NCI-H748 (cell line): ENCODE data around the gene LRRC74B.
"Not testable (repeated sequence)": the region's sequence is repeated elsewhere in the genome, so short reads cannot be mapped to it uniquely, and the experiment has no call there.

Source experiments
- DNase-seq: peaks from one replicate; lab custom pipeline; 2025; ENCODE audit not compliant: unreplicated experiment; lab: John Stamatoyannopoulos, UW

Gene LRRC74B

GRCh38 chr22:21031545-21032036 is 14.2 kb upstream of the LRRC74B start:
- no peak for DNase-seq

DNA sequence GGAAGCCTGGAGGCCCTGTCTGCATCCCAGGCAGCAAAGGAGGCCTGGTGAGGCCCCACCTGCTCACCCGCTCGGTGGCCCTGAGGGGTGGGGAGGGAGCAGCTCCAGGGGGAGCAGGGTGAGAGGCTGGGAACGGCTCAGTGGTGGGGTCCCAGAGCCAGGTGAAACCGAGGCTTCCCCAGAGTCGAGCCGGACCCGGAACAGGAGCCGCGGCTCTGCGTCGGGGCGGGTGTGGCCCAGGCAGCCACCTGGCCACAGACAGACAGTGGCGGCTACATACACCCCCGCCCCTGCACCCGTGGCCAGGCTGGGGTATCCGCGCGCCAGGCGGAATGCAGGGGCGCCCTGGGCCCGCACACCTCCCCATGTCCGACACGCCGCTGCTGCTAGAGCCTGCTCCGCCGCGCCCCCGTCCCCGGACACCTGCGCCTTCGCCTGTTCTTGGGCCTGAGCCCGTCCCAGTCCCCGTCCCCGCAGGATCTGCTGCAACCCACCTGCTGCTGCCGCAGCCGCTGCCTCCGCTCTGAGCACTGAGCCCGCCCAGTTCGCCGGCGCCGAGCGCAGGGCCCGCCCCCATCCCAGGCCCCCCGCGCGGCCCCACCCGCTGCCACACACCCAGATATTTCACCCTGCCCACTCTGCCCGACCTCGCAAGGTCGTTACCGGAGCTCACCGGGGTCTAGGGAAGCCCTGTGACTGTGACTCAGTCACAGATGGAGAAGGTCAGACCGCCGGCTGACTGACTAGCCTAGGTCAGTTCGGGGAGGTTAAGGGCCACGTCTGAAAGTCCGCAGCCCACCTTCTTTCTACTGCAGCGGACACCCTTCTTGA is 13.5 kb upstream of the LRRC74B start, which contains the start of gene SLC7A4:
Gene SLC7A4 (minus strand): TSS at position 525 of the 831 bp plus-strand sequence. CDS start 749 bp downstream, outside the sequence.
- no peak for DNase-seq

DNA sequence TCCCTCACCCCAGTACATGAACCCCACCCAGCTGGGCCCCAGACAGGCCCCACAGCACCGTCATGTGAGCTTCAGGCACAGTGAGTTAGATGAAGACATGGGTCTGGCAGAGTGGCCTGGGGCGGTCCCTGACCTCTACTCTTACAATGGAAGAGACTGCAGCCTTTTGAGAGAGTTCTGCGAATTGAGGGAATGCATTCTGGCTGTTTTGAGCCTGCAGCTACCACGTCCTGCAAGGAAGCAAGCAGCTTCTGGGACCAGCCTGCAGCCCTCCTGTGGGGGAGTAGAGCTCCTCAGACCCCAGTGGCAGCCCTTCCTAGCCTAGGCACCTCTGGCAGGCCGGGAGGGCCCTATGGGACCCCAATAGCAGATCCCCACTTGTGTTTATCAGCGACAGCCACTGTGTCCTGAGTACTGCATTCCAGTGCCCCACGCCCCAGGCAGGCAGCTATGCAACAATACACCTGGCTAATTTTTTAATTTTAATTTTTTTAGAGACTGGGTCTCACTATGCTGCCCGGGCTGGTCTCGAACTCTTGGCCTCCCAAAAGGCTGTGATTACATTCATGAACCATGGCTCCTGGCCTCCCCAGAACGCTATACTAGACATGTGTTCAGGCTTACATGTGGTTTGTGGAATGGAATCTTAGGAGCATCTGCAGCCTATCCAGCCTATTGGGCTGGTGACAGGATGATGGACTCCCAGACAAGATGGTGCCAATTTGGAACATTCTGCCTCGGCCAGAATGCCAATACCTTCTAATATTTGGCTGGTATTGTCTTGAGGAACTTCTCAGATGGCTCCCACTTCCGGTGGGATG is 12.7 kb upstream of the LRRC74B start:
- DNase-seq = no peak

- no peak for DNase-seq
Measured at GRCh38 chr22:21033895-21034294, 11.9 kb upstream of the LRRC74B start.

- DNase-seq = no peak
Measured at GRCh38 chr22:21034989-21035388, 10.8 kb upstream of the LRRC74B start.

GRCh38 chr22:21038405-21038804 is 7.3 kb upstream of the LRRC74B start:
- no peak for DNase-seq

GRCh38 chr22:21039158-21039557 is 6.6 kb upstream of the LRRC74B start:
- DNase-seq = not testable (repeated sequence)

GRCh38 chr22:21041937-21042336 is 3.8 kb upstream of the LRRC74B start:
- no peak for DNase-seq

GRCh38 chr22:21042978-21043859 is 2.5 kb upstream of the LRRC74B start:
- DNase-seq = peak; percentile 28

- no peak for DNase-seq
Measured at GRCh38 chr22:21043860-21044535, 1.7 kb upstream of the LRRC74B start.

DNA sequence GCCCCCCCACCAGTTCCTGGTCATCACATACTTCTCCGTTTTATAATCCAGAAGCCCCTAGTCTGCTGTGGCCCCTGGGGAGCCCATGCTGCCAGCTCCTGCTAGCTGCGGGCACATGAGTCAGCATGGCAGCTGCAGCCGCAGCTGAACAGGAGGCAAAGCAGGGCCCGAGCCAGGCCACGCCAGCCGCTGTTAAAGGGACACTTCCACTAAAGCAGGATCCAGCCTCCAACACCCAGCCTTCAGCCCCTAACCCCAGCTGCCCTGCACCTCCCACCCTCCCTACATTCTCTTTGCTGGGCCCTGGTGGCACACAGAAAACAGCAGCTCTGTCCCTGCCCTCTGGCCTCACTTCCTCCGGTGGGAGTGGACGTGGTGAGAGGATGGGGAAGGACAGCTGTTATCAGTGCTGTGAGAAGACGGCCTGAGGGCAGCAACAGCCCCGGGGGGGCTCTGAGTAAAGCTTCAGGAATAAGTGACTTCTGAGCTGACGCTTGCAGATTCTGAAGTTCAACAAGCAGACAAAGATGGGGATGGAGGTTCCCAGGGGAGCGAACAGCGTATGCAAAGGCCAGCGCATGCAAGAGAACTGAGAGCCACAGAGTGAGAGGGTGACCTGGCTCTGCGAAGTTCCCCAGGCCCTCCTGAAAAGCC is 688 bp upstream of the LRRC74B start:
- DNase-seq = peak; percentile 42

GRCh38 chr22:21047035-21047661 is 1.4 kb downstream of the LRRC74B start:
- DNase-seq = no peak

DNA sequence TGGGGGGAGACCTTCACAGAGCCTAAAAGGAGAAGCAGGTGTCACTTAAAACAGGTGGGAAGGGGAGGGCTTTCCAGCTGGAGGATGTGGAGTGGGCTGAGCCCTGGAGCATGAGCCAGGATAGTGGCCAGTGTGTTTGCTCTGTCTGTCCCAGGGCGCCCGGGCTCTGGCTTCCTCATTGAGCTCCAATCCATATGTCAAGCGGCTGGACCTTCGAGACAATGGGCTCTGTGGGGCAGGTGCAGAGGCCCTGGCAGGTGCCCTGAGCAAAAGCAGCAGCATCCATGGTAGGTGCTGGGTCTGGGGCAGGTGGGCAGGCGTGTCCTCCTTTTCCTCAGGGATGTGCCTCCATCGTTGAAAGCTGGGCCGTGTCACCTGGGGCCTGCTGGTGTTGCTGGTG is 2.0 kb downstream of the LRRC74B start:
- DNase-seq = peak; percentile 79

DNA sequence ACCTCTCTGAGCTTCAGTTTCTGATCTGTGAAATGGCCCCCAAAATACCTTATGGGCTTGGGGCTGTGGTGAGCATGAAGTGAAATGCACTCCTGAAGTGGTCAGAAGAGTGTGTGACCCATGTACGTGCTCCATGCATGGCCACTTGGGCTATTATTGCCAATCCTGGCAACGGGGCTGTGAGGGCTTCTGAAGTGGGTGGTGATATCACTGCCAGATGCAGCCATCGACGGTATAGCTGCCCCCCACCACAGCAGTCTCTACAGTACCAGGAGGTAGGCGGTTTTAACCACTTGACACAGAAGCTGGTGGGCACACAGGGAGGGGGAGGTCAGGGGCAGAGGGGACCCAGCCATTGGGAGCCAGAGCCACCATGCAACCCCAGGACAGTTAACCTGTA is 2.7 kb downstream of the LRRC74B start:
- not testable (repeated sequence) for DNase-seq

DNA sequence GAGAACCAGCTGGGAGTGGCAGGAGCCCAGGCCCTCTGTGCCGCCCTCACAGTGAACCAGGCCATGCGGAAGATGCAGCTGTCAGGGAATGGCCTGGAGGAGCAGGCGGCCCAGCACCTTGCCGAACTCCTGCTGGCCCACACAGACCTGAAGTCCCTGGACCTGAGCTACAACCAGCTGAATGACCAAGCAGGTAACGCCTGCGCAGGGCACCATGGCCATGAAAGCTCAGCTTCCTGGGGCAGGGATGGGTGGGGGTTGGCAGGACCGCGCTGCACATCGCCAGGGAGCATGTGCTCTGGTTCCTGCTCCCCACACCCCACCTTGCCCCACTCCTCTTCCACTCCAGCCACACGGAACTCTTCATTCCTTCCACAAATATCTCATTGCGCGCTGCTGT is 3.2 kb downstream of the LRRC74B start:
- DNase-seq = not testable (repeated sequence)

DNA sequence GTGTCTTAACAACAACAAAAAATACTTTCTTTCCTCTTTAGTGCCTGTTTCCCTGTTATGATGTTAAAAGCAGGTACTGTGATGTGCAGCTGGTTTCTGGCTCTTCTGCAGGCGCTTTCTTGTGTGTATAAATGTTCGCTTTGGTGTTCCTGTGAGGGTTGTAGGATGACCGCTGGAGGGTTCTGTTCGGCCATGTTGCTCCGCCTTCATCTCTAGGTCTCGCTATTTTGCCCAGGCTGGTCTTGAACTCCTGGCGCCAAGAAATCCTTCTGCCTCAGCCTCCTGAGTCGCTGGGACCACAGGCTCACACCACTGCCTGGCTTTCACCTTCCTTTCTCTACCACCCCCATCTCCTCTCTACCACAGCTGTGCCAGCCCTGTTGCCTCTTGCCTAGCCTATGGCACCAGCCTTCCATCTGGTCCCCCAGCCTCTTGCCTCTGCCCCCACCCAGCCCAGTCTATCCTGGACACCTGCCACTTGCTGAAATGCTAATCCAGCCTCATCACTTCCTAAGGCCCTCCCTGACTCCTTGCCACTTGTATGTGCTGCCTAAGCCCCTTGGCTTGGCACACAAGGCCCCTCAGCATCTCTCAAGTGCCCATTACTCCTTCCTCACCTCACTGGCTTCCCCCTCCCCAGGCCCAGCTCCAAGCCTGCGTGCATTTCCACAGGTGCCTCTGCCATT is 5.5 kb downstream of the LRRC74B start:
- no peak for DNase-seq

DNA sequence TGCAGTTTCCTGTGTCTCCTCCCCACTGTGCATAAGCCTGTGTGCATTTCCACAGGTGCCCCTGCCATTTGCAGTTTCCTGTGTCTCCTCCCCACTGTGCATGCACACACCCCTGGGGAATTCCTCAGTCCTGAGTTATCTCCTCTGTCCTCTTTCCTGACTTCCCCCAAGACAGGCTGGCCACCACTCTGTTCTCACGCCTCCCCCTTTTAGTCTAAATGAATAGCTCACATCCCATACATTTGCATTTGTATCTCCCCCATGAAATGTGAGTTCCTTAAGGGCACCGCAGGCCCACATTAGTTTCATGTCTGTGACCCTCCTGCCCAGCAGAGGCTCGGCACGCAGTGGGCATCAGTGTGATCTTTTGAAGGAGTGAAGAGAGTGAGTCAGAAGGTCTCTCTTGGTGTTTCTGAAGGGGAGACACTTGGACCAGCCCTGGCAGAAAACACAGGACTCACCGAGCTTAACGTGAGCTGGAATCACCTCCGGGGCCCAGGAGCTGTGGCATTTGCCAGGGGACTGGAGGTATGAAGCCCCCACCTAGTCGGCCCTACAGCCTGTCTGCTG is 6.2 kb downstream of the LRRC74B start:
- DNase-seq = no peak

- no peak for DNase-seq
Measured at GRCh38 chr22:21052715-21053459, 7.1 kb downstream of the LRRC74B start.
